ENCODE measurements around the gene ICE2. TPM values are rescaled to one million over a fixed set of nuclear protein-coding genes. Genes with fewer than 3 reads are reported as not detected.
A peak's percentile ranks its signal among the peaks of the same experiment; 100 is the strongest.

ICE2 gene
- total RNA-seq, 1 experiment from 2014 or later: 76.7 TPM

DNA sequence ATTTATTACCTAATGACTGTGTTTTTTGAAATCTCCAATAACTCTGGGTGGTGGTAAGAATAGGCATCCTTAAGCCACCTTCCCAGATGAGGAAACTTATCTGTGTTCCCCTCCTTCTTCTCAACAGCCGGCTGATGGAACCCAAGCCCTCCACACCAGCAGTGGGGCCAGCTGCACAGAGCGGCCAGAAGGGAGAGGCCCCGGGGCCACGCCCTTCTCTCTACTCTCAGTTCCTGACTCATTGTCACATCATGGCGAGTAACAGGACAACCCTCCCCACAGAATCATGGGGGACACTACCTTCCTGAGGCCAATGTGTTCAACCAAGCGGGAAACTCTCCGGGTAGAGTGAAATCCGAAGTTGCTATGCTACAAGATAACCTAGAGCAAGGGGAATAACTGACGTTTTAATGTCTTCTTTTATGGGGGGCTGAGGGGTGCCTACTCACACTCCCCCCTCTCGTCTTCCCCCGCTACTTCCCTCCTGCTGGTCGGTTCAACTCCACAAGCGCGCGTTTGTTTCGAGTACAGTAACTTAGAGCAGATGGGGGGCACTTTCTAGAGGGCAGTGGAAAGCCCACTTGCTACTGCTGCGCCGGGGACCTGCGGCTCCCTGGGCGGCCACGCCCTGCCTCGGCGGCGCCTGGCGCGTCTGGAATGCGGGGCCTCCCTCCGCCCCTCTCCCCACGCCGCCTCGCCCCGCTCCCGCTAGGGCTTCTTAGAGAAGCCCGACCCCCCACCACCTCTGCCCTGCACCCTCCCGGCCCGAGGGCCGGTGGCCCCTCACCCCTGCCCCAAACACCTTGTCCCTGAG, 81.8 kb downstream of the ICE2 start:
- intact Hi-C loops (cut with micrococcal nuclease; ENCODE audit: unreplicated experiment): loop anchor here (1.0 kb wide), 1 partner anchor 11 kb away; no protein-coding TSS in a partner anchor
- H3K4me1 Mint-ChIP-seq (ENCODE audit: low read depth, unreplicated experiment): peaks cover 57% of the 10 kb centered on the region
- BruUV-seq (replicated peaks): no TSS peak

DNA sequence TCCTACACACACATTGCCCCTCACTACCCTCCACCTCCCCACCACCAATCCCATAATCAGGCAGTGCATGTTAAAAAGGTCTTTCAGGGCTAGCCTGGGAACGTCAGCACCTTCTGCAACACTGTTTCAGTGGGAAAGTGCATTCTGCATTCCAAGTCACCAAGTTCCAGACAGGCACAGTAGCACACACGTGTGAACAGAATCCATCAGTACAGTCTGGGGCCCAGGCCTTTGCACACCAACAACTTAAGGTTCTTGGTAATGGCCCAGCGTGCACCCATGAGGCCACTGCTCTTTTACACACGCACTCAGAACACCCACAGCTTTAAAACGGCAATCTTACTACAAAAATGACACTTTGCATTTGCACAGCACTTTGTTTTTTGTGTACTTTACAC, 82.4 kb downstream of the ICE2 start:
- H3K27ac Mint-ChIP-seq (ENCODE audit: unreplicated experiment): peak overlapping the region; percentile 99
- peak overlapping the region; percentile 86 for H3K4me3 Mint-ChIP-seq (ENCODE audit: low read depth, unreplicated experiment)
- intact Hi-C loops (cut with micrococcal nuclease; ENCODE audit: unreplicated experiment): loop anchor here (1.0 kb wide), 1 partner anchor 12 kb away; no protein-coding TSS in a partner anchor
- no TSS peak for BruUV-seq (replicated peaks)
- H3K9me3 Mint-ChIP-seq (ENCODE audit: low read depth, unreplicated experiment): no peaks in the 10 kb centered on the region
- H3K4me1 Mint-ChIP-seq (ENCODE audit: low read depth, unreplicated experiment): peaks cover 59% of the 10 kb centered on the region
- CTCF ChIA-PET: interaction anchor here (1.1 kb wide), 1 partner anchor 22 kb away, joined by 4 read pairs; no protein-coding TSS in a partner anchor
- peaks cover 13% of the 10 kb centered on the region for H3K27me3 Mint-ChIP-seq (ENCODE audit: unreplicated experiment)
- no peak for DNase-seq
- H3K36me3 Mint-ChIP-seq (ENCODE audit: insufficient read depth, unreplicated experiment): peaks cover 82% of the 10 kb centered on the region
- TF ChIP-seq, protein P1, sequence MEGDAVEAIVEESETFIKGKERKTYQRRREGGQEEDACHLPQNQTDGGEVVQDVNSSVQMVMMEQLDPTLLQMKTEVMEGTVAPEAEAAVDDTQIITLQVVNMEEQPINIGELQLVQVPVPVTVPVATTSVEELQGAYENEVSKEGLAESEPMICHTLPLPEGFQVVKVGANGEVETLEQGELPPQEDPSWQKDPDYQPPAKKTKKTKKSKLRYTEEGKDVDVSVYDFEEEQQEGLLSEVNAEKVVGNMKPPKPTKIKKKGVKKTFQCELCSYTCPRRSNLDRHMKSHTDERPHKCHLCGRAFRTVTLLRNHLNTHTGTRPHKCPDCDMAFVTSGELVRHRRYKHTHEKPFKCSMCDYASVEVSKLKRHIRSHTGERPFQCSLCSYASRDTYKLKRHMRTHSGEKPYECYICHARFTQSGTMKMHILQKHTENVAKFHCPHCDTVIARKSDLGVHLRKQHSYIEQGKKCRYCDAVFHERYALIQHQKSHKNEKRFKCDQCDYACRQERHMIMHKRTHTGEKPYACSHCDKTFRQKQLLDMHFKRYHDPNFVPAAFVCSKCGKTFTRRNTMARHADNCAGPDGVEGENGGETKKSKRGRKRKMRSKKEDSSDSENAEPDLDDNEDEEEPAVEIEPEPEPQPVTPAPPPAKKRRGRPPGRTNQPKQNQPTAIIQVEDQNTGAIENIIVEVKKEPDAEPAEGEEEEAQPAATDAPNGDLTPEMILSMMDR (IDR thresholded peaks at IDR 0.05; ENCODE audit: unreplicated experiment): no peak

More for the DNA sequence above, 81.8 kb downstream of the ICE2 start:
- Mint-ChIP-seq H3K27ac (ENCODE audit: unreplicated experiment) (peak overlapping the region; percentile 99), H3K27me3 (ENCODE audit: unreplicated experiment) (peaks cover 13% of the 10 kb centered on the region), H3K4me3 (ENCODE audit: low read depth, unreplicated experiment) (peak overlapping the region; percentile 86), H3K36me3 (ENCODE audit: insufficient read depth, unreplicated experiment) (peaks cover 77% of the 10 kb centered on the region), H3K9me3 (ENCODE audit: low read depth, unreplicated experiment) (no peaks in the 10 kb centered on the region)
- TF ChIP-seq, protein P1 (IDR thresholded peaks at IDR 0.05; ENCODE audit: unreplicated experiment): no peak
- peak; percentile 85 for DNase-seq
- CTCF ChIA-PET: interaction anchor here (3.2 kb wide), 1 partner anchor 11 kb away, joined by 16 read pairs; no protein-coding TSS in a partner anchor

DNA sequence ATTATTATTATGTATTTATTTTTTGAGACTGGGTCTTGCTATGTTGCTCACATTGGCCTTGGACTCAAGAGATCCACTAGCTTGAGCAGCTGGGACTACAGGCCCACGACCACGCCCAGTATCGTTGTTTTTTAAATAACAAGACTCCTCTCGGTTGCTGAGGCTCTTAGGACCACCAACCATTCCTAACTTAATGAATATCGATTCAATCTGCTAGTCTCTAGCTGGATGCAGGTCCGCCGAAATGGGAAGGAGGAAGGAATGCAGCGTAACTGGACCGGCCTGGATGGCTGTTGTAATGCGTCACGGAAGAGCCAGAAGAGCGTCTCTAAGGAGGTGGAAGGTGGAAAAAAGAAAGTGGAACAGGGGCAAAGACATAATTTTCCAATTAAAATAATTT, 82.8 kb downstream of the ICE2 start:
- BruUV-seq (replicated peaks): no TSS peak
- Mint-ChIP-seq H3K9me3 (ENCODE audit: low read depth, unreplicated experiment) (no peaks in the 10 kb centered on the region), H3K27me3 (ENCODE audit: unreplicated experiment) (peaks cover 13% of the 10 kb centered on the region), H3K27ac (ENCODE audit: unreplicated experiment) (peak overlapping the region; percentile 99), H3K4me1 (ENCODE audit: low read depth, unreplicated experiment) (peaks cover 60% of the 10 kb centered on the region), H3K36me3 (ENCODE audit: insufficient read depth, unreplicated experiment) (peaks cover 87% of the 10 kb centered on the region), H3K4me3 (ENCODE audit: low read depth, unreplicated experiment) (peak overlapping the region; percentile 86)
- intact Hi-C loops (cut with micrococcal nuclease; ENCODE audit: unreplicated experiment): loop anchor here (1.0 kb wide), 1 partner anchor 12 kb away; no protein-coding TSS in a partner anchor
- CTCF ChIA-PET: interaction anchor here (1.0 to 1.1 kb wide), 3 partner anchors 17 to 47 kb away, joined by 3 to 4 read pairs (median 4); no protein-coding TSS in a partner anchor
- DNase-seq: peak; percentile 60
- TF ChIP-seq, protein P1 (IDR thresholded peaks at IDR 0.05; ENCODE audit: unreplicated experiment): no peak

DNA sequence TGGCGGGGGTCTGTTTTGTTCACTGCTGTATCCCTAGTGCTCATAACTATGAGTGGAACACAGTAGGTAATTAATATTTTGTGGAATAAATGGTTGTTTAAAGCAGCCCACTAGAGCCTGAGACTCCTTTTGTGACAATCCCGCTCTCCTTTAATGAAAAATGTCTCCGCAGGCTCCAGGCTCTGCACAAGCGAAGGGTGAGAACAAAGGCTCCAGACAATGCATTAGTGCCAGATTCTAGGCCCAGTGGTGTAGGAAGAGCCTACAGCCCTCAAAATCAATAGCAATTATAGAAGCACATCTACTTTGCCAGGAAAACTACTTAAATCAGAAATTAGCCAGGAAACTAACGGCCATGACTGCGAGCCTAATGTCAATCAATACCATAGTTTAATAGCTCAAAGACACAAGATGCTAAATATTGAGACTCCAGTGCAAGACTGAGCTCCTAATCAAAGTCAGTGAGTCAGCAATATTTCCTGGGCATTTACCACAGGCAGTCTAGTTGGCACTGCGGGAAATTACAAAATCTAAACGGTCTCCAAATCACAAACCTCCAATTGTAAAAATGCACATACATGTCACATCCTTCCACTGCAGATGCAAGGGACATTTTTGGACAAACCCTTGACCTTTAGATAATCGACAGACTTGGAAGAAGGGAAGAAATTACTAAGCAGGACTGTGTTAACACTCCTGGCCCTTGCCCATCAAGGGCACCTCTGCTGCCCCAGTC, 83.5 kb downstream of the ICE2 start:
- no TSS peak for BruUV-seq (replicated peaks)
- TF ChIP-seq, protein P1 (IDR thresholded peaks at IDR 0.05; ENCODE audit: unreplicated experiment): no peak
- Mint-ChIP-seq H3K9me3 (ENCODE audit: low read depth, unreplicated experiment) (no peaks in the 10 kb centered on the region), H3K4me3 (ENCODE audit: low read depth, unreplicated experiment) (peak overlapping the region; percentile 86), H3K4me1 (ENCODE audit: low read depth, unreplicated experiment) (peaks cover 60% of the 10 kb centered on the region), H3K36me3 (ENCODE audit: insufficient read depth, unreplicated experiment) (peaks cover 94% of the 10 kb centered on the region), H3K27me3 (ENCODE audit: unreplicated experiment) (peaks cover 13% of the 10 kb centered on the region), H3K27ac (ENCODE audit: unreplicated experiment) (peak overlapping the region; percentile 99)
- no peak for DNase-seq
- CTCF ChIA-PET: interaction anchor here (0.5 to 1.1 kb wide), 4 partner anchors 16 to 48 kb away, joined by 3 to 4 read pairs (median 4); no protein-coding TSS in a partner anchor
- intact Hi-C loops (cut with micrococcal nuclease; ENCODE audit: unreplicated experiment): loop anchor here (1.0 kb wide), 1 partner anchor 13 kb away; no protein-coding TSS in a partner anchor

Data from Calu3 (cell line).